ENCODE results near the gene CEACAM3.

Gene CEACAM3

GRCh38 chr19:41792513-41793413 is 3.6 kb upstream of the CEACAM3 start:
- no peaks in the 10 kb centered on the region for H3K9me3 ChIP-seq (ENCODE audit: control insufficient read depth, insufficient read depth, low read depth, low read length)
- H3K4me3 ChIP-seq (ENCODE audit: low read depth, low read length): no peak overlapping the region
- TF ChIP-seq ZNF660 (tag by site-specific recombination; IDR thresholded peaks at IDR 0.05): peak; percentile 80
- no peak for TF ChIP-seq ZBTB7A (tag by site-specific recombination; IDR thresholded peaks at IDR 0.05; ENCODE audit: low read depth)
- 0 out of 2 replicates have a peak, but pooled peaks have one; percentile 25 for TF ChIP-seq CTCF (tag by site-specific recombination; IDR thresholded peaks at IDR 0.05)

GRCh38 chr19:41793414-41793727 is 3.0 kb upstream of the CEACAM3 start:
- Histone ChIP-seq H3K9me3 (ENCODE audit: control insufficient read depth, insufficient read depth, low read depth, low read length) (no peaks in the 10 kb centered on the region), H3K4me3 (ENCODE audit: low read depth, low read length) (no peak overlapping the region), H3K27ac (ENCODE audit: extremely low read depth, low read depth, low read length) (no peak overlapping the region), H3K36me3 (ENCODE audit: control insufficient read depth in 2 of 2, insufficient read depth in 1 of 2, low read length in 2 of 2) (no peaks in the 10 kb centered on the region), H3K4me1 (ENCODE audit: control insufficient read depth, insufficient read depth, low read length) (no peaks in the 10 kb centered on the region; the same call in 1 of the 2 replicates)
- TF ChIP-seq GLI2 (tag by site-specific recombination; IDR thresholded peaks at IDR 0.05; ENCODE audit: borderline replicate concordance, low read depth): no peak
- no peak for TF ChIP-seq ZNF266 (tag by site-specific recombination; IDR thresholded peaks at IDR 0.05; ENCODE audit: low read depth)
- TF ChIP-seq ZXDB (tag by site-specific recombination; IDR thresholded peaks at IDR 0.05): no peak
- no peak for TF ChIP-seq ZBTB48 (tag by site-specific recombination; IDR thresholded peaks at IDR 0.05)
- TF ChIP-seq ZNF670 (tag by site-specific recombination; IDR thresholded peaks at IDR 0.05; ENCODE audit: low read depth): no peak
- no peak for TF ChIP-seq ZNF626 (tag by site-specific recombination; IDR thresholded peaks at IDR 0.05)
- TF ChIP-seq PATZ1 (tag by site-specific recombination; IDR thresholded peaks at IDR 0.05): no peak
- no peak for TF ChIP-seq ZNF677 (tag by site-specific recombination; IDR thresholded peaks at IDR 0.05)
- TF ChIP-seq ZNF768 (tag by site-specific recombination; IDR thresholded peaks at IDR 0.05): no peak
- CTCF ChIA-PET: interaction anchor here (0.5 to 8.3 kb wide), 36 partner anchors 10 to 1712 kb away, joined by 3 to 202 read pairs (median 4); partner anchors contain the start of gene CEACAM6
- POLR2A ChIA-PET: no interaction called here

More at GRCh38 chr19:41792513-41793413, 3.6 kb upstream of the CEACAM3 start:
- ChIA-PET CTCF (interaction anchor here (0.5 to 8.3 kb wide), 42 partner anchors 10 to 1711 kb away, joined by 3 to 202 read pairs (median 4); partner anchors contain the start of genes B9D2 and CEACAM6), POLR2A (no interaction called here)
- Histone ChIP-seq H3K4me1 (ENCODE audit: control insufficient read depth, insufficient read depth, low read length) (no peaks in the 10 kb centered on the region; the same call in 1 of the 2 replicates), H3K27ac (ENCODE audit: extremely low read depth, low read depth, low read length) (no peak overlapping the region), H3K36me3 (ENCODE audit: control insufficient read depth in 2 of 2, insufficient read depth in 1 of 2, low read length in 2 of 2) (no peaks in the 10 kb centered on the region)

- Histone ChIP-seq H3K36me3 (ENCODE audit: control insufficient read depth in 2 of 2, insufficient read depth in 1 of 2, low read length in 2 of 2) (no peaks in the 10 kb centered on the region), H3K27ac (ENCODE audit: extremely low read depth, low read depth, low read length) (no peak overlapping the region), H3K9me3 (ENCODE audit: control insufficient read depth, insufficient read depth, low read depth, low read length) (no peaks in the 10 kb centered on the region), H3K4me1 (ENCODE audit: control insufficient read depth, insufficient read depth, low read length) (no peaks in the 10 kb centered on the region), H3K4me3 (ENCODE audit: low read depth, low read length) (no peak overlapping the region)
- CTCF ChIA-PET: interaction anchor here (0.5 to 8.3 kb wide), 49 partner anchors 10 to 561 kb away, joined by 3 to 202 read pairs (median 5); partner anchors contain the start of genes CEACAM5 and CEACAM6
- POLR2A ChIA-PET: no interaction called here
- 0 out of 2 replicates have a peak, but pooled peaks have one; percentile 31 for TF ChIP-seq PRDM10 (tag by site-specific recombination; IDR thresholded peaks at IDR 0.05)
- TF ChIP-seq ZBTB20 (tag by site-specific recombination; IDR thresholded peaks at IDR 0.05): peak; percentile 96
- no peak for TF ChIP-seq ZFP41 (tag by site-specific recombination; IDR thresholded peaks at IDR 0.05; ENCODE audit: borderline replicate concordance)
- no peak for TF ChIP-seq ZBTB44 (tag by site-specific recombination; IDR thresholded peaks at IDR 0.05)
- TF ChIP-seq CTCF (tag by site-specific recombination; IDR thresholded peaks at IDR 0.05): peak; percentile 79
- 0 out of 2 replicates have a peak, but pooled peaks have one; percentile 34 for TF ChIP-seq ZNF10 (tag by site-specific recombination; IDR thresholded peaks at IDR 0.05)
Observed at GRCh38 chr19:41795031-41795461, 1.3 kb upstream of the CEACAM3 start.
